Measurements from ENCODE around the gene FAM163A.

FAM163A gene

DNA sequence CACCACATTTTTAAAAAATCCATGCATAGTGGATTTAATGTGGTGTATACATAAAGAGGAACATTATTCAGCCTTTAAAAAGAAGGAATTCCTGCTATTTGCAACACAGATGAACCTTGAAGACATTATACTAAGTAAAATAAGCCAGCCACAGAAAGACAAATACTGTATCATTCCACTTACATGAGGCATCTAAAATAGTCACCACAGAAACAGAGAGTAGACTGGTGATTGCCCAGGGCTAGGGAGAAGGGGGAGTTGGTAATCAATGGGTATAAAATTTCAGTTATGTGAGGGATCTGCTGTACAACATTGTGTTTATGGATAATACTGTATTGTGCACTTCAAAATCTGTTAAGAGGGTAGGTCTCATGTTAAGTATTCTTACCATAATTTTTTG is 10.0 kb downstream of the FAM163A start:
- DNase-seq: no peak

DNA sequence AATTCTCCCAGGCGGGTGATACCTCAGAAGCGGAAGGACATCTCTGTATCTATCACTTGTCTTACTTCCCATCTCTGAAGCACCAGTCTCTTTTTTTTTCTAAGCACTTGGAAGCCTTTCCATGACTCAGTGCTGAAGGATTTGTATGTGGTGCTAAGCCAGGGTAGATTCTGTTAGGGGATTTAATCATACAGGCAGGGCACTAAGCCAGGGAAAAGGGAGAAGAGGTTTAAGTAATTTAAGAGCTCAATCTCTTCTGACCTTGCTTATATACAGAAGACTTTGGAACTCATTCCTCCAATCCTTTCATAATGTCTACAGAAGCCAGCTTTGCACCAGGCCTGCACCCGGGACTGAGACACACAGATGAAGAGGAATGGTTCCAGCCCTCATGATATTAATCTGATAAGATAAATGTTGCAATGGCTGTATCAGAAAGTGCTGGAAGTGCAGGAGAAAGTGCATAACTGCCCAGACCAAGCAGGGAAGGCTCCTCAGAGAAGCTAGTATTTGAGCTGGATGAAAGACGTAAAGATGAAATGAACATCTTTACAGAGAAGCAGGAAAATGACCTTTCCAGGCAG is 11.0 kb downstream of the FAM163A start:
- no peak for DNase-seq

DNA sequence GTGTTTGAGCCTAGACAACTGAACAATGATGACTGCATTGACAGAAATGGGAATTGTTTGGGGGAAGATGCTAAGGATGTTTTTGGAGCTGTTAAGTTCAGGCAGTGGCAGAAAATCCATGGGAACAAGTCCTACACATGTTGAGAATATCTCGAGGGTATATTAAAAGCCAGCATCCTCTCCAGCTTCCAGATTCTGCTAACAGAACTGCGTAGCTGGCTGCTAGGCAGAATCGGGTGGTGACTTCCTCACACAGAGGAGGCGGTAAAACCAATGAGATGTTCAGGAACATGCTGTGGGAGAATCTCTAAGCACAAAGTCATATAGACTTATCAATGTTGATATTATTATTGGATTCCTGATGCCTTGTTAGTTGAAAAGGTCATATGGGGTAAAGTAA is 14.8 kb downstream of the FAM163A start:
- no peak for DNase-seq

DNA sequence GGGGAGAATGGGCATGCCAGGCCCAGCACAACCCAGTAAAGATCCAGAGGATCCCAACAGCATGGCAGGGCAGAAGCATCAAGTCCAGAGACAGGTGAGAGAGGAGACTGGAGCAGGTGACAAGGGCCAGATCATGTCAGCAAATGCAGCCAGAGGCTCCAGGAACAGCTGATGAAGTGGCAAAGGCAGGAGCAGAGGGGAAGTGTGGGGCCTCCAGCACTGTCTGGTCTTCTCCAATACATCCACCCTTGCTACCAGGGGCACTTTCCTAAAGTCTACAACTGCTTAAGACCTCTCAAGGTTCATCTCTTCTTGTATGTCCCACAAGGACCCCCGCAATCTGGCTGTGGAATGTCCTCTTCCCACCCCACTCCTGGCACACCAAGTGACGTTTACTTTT is 17.4 kb downstream of the FAM163A start:
- no peak for DNase-seq

DNA sequence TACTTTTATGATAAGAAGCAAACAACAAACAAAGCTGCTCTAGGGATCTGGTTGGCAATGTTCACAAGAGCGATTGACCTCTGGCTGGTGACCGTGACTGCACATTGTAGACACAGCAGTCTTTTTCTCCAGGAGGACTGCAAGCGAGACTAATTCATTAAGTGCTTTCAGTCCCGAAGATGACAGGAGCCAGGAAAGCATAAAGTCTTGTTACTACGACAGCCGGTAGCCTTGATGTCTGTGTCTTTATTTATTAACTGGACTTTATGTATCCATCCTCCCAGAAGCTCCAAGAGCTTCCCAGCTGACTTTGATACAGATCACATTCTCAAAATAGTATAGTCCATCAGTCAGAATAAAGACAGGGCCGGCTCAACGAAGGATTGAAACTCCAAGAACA is 18.2 kb downstream of the FAM163A start:
- no peak for DNase-seq

DNA sequence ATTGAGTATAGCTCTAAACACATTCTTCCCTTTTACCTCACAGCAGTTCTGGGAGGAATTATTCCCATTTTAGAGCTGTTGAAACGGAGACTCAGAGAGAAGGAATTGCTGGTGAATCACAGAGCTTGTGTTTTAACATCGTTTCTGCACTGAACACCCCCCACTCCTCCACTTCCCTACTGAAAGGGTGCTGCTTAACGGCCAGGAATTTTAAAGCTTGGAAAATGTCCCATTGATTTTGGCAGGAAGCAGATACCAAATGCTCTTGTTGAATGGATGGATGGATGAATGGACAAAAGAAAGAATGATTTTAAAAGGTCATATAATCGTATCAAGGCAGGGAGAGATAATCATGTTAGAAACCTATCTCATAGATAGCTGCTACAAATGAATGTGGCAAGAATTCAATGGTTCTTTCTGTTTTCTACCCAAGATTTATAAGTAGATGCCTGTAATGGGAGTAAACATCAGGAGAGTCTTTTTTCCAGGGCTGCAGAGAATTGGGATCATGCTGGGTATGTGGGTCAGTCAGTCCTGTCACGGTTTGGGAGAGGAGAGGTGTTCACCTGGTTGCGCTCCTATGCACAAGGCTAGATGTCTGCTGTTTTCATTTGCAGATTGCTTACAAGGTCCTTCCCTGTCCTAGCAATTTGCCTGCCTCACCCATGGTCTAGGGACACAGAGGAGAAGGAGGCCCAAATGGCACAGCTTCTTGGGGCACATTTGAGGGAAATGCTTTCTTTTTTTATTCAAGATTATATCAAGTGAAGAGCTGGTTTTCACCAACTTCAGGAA is 19.0 kb downstream of the FAM163A start:
- DNase-seq: no peak

DNA sequence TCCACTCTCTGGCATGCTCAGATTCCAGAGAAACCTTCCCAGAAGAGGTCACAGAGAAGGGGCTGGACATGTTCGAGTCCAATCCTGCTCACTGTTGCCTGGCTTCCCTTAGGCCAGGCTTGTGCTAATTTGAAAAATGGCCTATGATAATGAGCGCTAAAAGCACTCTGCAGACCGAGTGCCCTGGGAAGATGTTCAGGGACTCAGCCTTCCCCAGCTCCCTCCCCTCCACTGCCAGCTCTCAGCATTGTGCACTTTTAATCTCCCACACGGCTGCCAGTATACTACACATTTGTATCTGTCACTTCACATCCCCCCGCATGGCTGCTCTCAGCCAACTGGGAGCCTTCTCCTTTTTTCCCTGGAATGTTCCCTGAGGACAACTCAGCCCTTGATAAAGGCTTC is 24.1 kb downstream of the FAM163A start:
- DNase-seq: no peak

DNA sequence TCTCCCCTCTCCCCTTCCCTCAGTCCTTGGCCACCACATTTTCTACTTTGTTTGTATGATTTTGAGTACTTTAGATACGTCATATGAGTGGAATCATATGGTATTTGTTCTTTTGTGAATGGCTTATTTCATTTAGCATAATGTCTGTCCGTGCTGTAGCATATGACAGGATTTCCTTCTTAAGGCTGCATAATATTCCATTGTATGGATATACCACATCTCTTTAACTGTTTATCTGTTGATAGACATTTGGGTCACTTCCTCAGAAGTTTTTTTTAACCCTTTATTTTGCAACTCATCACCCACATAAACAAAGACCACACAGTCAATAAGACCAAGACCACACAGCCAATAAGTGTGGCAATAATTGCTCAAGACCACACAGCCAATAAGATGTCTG is 24.9 kb downstream of the FAM163A start:
- no peak for DNase-seq

DNA sequence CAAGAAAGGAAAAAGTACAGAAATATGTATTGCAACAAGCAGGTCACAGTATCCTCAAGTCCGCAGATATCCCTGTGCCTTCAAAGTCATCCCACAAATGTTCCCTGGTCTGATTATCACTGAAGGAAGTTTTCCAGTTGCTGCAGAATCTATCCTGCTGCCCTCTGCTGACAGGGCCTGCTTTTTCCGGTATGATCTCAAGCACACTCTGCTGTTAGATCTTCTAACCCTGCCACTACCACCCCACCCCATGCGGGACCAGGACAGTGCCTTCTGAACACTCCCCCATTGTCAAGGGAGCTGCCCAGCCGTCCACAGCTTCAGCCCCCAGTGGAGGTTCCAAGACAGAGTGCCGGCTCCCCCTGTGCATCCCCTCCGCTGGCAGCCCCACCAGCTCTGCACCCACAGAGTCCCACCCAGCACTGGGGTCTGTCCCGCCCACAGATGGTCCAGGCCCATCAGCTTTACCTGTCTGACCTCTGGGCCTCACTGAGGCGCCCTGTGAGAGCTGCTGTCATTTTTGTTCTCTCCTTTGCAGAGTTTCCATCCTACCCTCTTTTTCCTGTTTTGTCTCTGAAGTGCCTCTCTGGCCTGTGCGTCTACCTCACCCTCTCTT is 27.9 kb downstream of the FAM163A start:
- no peak for DNase-seq

DNA sequence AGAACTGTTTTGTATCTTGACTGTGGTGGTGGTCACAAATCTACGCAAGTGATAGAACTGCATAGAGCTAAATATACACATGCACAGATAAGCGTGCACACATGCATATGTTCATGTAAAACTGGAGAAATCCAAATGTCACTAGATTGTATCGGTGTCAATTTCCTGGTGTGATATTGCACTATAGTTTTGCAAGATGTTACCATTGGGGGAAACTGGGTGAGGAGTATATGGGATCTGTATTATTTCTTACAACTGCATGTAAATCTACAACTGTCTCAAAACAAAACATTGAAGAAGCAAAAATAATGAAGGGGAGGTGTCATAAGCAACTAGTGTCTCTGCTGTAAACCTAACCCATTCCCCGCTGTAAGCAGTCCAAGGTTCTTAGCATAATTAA is 30.2 kb downstream of the FAM163A start:
- no peak for DNase-seq

DNA sequence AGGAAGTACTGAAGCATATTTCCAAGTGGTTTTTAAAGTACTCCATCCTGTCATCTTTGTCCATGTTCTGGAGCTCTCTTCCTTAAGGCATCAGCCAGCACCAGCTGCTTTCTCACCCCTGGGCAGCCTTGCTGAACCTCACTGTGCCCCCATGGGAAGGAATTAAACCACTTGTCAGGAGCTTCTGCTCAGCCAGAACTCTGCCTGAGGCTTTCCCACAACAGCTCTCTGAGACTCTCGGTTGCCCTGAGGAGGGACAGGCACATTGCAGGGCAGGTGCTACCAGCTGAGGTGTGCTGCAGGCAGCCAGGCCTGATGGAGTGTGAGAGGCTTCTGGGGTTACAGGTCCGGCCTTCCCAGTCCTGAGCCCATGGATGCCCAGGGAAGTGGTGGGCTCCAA is 30.9 kb downstream of the FAM163A start:
- no peak for DNase-seq

DNA sequence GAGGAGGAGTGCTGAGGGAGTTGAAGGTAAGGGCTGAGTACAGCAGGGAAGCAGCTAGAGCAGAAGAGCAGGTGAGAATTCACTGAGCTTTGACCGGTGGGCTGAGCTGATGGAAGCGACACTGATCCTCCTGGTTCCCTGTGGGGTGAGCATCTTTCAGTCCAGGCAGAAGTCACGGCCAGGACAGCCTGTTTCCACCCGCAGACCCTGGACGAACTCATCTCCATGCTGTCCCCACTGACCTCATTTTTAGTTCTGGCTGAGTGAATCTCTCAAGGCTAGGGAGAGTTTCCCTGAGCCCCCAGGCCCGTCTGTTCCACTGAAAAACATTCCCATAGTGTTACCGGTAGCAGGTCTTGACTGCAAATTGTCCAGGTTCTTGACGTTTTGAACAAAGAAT is 31.5 kb downstream of the FAM163A start:
- no peak for DNase-seq

DNA sequence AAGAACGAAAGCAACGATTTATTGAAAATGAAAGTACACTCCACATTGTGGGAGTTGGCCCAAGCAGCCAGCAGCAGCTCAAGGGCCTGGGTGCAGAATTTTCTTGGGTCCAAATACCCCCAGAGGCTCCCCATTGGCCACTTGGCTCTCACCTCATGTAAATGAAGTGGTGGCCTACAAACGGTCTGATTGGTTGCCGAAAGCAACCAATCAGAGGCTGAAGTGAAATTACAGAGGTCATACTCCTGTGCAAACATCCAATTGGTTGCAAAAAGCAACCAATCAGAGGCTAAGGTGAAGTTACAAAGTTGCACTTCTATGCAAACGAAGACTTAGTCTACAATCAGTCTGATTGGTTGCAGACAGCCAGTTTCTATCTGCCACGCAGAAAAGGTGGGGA is 31.9 kb downstream of the FAM163A start:
- no peak for DNase-seq

DNA sequence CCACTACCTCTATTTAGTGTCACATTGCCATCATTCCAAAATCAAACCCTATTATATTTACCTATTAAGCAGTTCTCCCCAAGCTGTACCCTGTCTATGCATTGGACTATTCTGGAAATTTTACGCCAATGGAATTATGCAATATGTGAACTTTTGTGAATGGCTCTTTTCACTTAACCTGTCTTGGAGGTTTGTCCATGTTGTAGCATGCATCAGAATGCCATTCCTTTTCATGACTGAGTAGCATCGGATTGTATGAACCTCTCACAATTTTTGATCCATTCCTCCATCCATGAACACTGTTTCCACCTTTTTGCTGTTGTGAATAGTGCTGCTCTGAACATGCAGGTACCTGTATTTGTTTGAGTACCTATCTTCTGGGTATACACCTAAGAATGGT is 33.7 kb downstream of the FAM163A start:
- DNase-seq: no peak

DNA sequence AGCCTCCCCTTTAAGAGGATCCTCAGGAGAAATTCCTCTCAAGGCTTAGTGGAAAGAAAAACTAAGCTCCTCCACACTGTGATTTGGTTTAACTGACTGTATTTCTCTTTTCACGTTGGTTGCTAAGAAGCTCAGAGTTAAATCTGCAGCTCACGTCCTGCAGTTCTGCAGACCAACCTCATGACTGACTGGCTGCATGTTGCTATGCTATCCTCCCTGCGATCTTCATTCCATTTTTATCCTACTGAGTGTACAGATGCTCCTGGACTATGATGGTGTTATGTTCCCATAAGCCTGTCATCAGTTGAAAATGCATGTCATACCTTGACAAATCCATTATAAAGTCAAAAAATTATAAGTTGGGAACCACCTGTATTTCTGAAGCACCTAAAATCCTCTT is 34.6 kb downstream of the FAM163A start:
- no peak for DNase-seq

DNA sequence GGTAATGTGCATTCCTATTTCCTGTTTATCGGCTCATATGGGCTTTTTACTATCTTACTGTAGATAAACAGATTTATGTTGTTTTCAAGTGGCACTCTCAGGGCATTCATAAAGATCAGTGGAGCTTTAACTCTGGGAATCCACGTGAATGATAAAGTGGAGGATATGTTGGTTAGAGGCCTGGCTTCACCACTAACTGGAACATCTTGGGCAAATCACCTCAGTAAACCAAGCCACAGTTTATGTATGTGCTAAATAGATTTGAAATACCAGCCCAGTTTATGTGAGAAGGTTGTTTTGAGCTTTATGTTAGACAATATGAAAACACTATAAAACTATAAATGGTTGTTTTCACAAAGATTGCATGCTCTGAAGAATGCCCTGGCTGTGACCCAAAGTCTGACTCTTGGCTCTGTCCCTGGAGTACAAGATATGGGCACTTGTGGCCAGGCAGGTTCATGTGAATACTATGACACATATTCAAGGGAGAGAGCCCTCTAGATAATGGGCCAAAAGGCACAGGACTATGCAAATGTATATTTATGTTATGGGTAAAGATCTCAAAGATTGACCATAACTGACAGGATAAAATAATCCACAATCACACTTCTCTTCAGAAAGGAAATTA is 36.7 kb downstream of the FAM163A start:
- no peak for DNase-seq

DNA sequence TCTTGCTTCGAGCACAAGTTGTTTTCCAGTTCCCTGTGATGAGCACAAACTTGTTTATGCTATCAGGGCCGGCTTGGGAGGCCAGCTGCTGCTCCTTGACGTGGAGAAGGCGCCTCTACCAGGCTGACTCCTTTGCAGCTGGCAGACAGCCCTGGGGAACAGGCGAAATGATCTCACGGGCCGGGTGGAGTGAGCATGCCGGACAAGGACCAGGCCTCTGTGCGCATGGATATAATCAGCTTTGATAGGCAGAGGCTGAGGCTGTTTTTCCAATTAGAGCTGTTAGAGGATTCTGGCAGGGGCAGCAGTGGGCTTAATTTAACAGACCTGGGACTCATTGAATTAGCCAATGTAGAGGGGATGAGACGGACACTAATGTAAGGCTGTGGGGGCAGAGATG is 38.9 kb downstream of the FAM163A start:
- no peak for DNase-seq

DNA sequence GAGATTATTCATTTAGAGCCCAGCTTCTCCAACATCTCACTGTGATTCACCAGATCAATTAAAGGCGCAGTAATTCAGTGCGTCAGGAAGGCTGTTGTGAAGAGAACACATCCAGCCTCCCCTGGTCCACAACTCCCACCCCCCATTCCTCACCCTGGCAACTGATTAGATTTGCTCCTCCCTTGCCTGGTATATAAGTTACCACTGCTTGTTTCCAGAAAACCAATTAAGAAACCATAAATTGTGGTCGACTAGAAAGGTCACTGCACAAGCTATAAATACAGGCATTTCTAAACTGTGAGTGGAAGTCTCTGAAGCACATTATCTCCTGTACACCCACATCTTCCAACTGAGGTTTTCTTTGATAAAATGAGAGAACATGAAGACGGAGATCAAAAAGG is 41.9 kb downstream of the FAM163A start:
- DNase-seq: no peak

DNA sequence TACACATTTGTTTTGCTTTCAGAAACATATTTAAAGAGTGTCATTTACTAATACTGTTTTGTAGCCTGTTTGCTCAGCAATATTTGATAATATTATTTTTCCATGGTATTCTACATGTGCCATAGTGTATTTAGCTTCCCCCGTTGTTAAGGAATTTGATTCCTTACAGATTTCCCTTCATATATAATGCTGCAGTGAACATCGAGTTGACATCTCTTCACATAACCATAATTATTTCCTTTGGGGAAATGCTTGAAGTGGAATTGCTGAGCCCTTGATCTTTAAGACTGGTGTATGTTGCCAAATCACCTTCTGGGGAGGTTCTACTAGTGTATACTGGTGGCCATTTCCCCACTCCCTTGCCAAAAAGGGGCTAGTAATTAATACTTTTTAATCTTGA is 42.6 kb downstream of the FAM163A start:
- no peak for DNase-seq

DNA sequence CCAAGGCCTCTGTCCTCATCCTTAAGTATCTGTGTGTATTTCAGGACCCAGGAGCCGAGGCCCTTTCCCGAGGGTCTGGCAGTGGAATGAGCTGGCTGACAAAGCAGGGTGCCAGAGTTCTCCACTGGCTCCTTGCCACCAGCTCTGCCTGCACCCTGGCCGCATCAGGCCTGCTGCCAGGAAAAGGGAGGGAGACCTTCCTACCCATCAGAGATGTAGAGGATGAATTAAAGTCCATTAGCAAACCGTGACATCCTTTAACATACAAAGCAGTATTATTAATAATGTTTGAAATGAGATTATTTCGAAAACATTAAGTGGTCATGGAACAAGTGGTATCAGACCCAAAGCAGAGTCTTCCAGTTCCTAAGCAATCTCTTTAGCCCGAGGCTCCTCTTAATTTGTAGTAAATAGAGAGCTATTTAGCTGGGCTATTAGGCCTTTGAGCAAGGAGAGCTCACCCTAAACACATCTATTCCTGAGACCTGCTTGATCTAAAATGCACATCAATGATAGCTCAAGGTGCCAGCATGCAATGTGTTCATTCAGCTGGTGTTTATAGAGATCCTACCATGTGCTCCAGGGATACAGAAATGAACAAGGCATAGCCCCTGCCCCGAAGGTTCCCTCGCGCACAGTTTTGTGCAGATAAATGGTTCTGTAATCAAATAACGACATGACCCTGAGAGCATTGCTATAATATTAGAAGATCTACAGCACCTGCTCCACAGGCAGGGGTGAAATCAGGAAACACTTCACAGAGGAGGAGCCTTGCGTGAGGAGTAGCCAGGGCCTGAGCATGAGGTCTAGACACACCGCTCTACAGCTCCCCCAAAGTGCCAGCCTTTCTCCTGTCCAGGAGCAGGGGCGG is 44.0 kb downstream of the FAM163A start:
- DNase-seq: no peak

DNA sequence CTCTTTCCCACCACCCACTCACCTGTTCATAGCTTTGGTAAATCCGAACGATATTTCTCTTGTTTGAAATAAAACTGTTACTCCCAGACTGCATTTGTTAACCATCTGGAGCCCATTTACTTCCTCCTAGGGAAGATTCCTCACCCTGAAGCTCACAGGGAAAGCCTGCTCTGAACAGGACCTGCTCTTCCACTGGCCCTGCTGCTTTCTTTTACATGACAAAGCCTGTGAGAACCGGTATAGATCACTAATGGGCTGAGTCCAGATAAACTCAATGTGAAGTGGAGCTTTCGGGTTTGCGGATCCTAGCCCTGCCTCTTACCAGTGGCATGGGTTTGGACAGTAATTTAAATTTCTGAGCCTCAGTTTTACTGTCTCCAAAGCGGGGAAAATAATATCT is 45.2 kb downstream of the FAM163A start:
- DNase-seq: no peak

DNA sequence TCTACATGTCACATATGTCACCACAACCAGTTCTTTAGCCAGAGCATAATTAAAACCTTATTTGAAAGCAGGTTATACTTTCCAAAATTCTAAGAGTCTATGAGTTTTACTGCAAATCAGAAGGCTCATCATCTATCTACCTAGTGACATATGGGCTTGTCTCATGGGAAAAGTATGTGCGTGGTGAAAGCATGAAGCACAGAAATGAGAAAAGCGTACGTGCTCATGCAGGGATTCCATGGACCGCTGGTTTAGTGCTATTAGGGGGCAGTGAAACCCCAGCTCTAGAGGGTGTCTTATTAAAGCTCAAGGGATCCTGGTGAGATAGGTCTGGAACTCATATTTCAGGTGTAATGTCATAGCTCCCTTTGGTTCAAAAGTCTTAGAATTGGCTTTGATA is 50.2 kb downstream of the FAM163A start:
- no peak for DNase-seq

DNA sequence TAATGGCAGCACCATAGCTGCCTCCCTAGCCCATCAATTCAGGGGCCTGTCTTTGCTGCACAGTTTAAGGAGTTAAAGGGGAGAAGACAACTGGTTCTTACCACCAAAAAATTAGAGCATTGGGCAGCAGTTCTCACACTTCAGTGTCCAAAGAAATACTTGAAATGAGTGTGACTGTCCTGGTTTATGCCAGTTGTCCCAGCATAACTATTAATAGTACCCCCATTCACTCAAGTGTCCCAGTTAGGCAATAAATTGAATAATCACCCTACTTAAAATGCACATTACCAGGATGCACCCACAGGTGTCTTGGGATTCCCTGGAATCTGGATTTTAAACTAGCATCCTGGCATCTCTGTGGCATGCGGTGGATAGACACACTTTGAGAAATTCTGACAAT is 51.1 kb downstream of the FAM163A start:
- DNase-seq: no peak
